WERI-Rb-1 (cell line): ENCODE data around the gene BRSK1.

Experiments
- DNase-seq: peaks from one replicate; pipeline ENCODE4 v3.0.0-alpha.2; 2020
- H3K27ac ChIP-seq: fragments of 250-450 bp; sonication (Bioruptor Pico); 2 replicates; pipeline ENCODE4 v1.5.1; 2020; ENCODE audit warnings: mild to moderate bottlenecking, moderate library complexity
- H3K27me3 ChIP-seq: fragments of 250-450 bp; sonication (Bioruptor Pico); 2 replicates; pipeline ENCODE4 v1.5.1; 2021; ENCODE audit warnings: mild to moderate bottlenecking, low read depth, moderate library complexity; ENCODE audit not compliant: insufficient read depth, severe bottlenecking
- H3K36me3 ChIP-seq: fragments of 250-450 bp; sonication (Bioruptor Pico); 2 replicates; pipeline ENCODE4 v1.5.1; 2020; ENCODE audit warnings: mild to moderate bottlenecking, moderate library complexity
- H3K4me3 ChIP-seq: 2 replicates; pipeline ENCODE4 v1.5.1; 2011; ENCODE audit warnings: low read depth, mild to moderate bottlenecking, control low read depth, low read length
- H3K9me3 ChIP-seq: fragments of 250-450 bp; sonication (Bioruptor Pico); 2 replicates; pipeline ENCODE4 v1.5.1; 2021; ENCODE audit warnings: mild to moderate bottlenecking, moderate library complexity; ENCODE audit not compliant: severe bottlenecking
- TF ChIP-seq, protein P1 (sequence below): IDR thresholded peaks from 2 replicates; pipeline ENCODE4 v1.5.1; 2011; ENCODE audit warnings: low read depth, mild to moderate bottlenecking, control low read depth, inconsistent platforms, low read length

BRSK1 gene

DNA sequence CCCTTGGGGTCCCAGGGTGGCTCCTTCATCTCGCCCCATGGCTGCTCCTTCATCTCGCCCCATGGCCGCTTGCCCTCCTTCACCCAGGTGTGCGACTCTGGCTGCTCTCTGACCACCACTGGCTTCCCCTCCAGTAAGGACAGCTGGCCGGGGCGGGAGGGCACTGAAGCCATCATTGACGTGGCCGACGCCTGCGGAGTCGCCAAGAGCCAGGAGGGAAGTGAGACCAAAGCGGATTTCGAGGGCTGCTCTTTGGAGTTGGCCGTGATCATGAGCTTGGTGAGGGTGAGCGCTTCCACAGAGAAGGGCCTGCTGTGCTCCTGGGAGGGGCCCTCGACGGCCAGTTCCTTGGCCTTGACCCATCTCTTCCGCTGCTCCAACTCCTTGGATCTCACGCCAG lies 74.7 kb downstream of the BRSK1 start:
- H3K36me3 ChIP-seq, result no peaks in the 10 kb centered on the region
- DNase-seq, result no peak
- H3K9me3 ChIP-seq, result no peaks in the 10 kb centered on the region
- no peak overlapping the region for H3K4me3 ChIP-seq
- H3K27ac ChIP-seq, result no peak overlapping the region
- TF ChIP-seq, protein P1, sequence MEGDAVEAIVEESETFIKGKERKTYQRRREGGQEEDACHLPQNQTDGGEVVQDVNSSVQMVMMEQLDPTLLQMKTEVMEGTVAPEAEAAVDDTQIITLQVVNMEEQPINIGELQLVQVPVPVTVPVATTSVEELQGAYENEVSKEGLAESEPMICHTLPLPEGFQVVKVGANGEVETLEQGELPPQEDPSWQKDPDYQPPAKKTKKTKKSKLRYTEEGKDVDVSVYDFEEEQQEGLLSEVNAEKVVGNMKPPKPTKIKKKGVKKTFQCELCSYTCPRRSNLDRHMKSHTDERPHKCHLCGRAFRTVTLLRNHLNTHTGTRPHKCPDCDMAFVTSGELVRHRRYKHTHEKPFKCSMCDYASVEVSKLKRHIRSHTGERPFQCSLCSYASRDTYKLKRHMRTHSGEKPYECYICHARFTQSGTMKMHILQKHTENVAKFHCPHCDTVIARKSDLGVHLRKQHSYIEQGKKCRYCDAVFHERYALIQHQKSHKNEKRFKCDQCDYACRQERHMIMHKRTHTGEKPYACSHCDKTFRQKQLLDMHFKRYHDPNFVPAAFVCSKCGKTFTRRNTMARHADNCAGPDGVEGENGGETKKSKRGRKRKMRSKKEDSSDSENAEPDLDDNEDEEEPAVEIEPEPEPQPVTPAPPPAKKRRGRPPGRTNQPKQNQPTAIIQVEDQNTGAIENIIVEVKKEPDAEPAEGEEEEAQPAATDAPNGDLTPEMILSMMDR, result no peak
- H3K27me3 ChIP-seq, result no peaks in the 10 kb centered on the region

DNA sequence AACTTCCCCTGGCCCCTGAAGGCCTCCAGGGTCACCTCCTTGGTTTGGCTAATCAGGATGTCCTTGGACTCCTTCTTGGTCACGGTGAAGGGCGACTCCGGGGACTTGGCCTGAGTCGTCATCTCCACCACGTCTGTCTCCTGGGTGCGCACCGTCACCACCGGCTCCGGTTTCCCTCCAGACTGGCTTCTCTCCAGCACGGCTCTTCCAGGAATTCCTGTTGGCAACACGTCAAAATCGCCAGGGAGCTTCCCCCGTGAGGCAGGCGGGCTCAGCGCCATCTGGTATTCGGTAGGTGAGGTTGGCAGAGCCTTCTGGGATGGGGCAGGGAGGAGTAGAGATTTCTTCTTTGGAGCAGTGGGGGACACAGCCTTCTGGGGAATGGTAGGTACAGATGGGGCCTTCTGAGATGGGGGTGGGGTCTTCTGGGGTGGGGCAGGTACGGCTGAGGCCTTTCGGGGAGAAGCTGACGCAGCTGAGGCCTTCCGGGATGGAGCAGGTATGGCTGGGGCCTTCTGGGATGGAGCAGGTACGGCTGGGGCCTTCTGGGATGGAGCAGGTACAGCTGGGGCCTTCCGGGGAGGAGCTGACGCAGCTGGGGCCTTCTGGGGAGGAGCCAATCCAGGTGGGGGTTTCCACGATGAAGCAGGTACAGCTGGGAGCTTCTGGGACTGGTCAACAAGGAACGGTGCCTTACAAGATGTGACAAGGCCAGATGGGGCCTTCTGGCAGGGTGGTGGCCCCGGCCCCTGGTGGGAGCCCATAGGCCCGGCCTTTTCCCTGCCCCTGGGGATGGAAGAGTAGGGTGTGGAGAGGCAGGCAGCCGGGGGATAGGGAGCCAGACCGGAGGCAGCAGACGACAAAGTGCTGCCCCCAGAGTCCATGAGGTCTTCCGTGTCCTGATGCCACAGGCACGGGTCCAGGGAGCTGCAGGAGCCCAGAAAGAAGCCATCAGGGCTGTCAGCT lies 75.4 kb downstream of the BRSK1 start:
- no peak overlapping the region for H3K4me3 ChIP-seq
- TF ChIP-seq, protein P1, result no peak
- no peak for DNase-seq
- H3K36me3 ChIP-seq, result no peaks in the 10 kb centered on the region
- H3K27ac ChIP-seq, result no peak overlapping the region
- no peaks in the 10 kb centered on the region for H3K9me3 ChIP-seq
- no peaks in the 10 kb centered on the region for H3K27me3 ChIP-seq

DNA sequence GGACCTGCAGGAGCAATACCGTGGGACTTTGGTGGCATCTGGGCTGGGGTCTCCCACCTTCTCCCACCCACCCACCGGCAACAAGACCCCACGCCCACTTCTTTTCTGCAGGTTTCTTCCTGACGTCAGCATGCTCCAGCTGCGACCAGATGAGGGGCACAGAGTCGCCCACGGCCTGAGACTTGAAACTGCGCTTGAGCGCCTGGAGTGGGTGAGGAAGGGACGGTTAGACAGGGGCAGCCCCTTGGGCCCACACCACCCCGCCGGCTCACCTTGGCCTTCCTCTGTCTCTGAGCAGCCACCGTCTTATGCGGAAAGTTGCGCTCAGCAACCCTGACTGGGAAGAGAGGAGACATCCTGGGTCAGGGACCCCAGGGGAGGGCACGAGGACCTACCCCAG lies 77.1 kb downstream of the BRSK1 start:
- H3K36me3 ChIP-seq, result no peaks in the 10 kb centered on the region
- TF ChIP-seq, protein P1, result no peak
- no peaks in the 10 kb centered on the region for H3K9me3 ChIP-seq
- H3K4me3 ChIP-seq, result no peak overlapping the region
- H3K27ac ChIP-seq, result no peak overlapping the region
- no peak for DNase-seq
- no peaks in the 10 kb centered on the region for H3K27me3 ChIP-seq
